ENCODE data around the gene HINT3.
A peak's percentile ranks its signal among the peaks of the same experiment; 100 is the strongest.
"Not testable (repeated sequence)": the region's sequence is repeated elsewhere in the genome, so short reads cannot be mapped to it uniquely, and the experiment has no call there.

Gene HINT3

DNA sequence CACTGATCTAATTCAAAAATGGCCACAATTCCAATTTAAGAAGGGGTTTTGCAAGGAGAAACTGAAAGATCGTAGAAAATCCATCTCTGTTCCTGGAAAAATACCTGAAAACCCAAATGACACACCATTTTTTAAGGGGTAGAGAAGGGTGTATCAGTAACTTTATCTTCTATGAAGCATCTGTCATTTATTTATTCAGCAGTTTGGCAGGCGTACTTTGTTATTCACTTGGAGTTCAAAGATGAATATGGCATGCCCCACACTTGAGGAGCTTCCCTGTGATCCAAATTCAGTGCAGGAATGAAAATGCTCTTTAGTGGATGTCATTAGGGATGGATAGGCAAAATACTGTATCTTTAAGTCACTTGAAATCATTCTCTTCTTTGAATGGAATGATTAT, 7.2 kb downstream of the HINT3 start:
- DNase-seq: no peak

DNA sequence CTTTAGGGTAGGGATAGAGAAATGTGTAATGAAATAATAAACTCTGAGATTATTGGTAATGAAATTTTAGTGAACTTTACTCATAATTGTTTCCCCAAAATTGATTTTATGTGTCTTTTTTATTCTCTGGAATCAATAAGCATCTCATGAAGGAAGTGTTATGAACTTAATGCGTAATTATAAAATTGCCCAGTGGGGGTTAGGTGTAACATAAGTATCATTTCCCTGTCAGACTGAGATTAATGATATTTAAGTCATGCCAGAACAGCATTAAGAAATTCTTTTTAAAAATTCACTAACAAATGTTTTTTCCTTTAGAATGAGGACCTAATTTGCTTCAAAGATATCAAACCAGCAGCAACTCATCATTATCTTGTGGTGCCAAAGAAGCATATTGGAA, 10.0 kb downstream of the HINT3 start:
- DNase-seq: no peak

DNA sequence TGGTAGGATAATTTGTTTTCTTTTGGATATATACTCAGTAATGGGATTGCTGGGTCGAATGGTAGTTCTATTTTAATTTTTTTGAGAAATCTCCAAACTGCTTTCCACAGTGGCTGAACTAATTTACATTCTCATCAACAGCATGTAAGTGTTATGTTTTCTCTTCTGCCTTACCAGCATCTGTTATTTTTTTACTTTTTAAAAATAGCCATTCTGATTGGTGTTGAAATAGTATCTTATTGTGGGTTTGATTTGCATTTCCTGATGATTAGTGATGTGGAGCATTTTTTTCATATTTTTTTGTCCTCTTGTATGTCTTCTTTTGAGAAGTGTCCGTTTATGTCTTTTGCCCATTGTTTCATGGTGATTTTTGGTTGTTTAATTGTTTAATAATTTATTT, 11.9 kb downstream of the HINT3 start:
- DNase-seq: no peak

DNA sequence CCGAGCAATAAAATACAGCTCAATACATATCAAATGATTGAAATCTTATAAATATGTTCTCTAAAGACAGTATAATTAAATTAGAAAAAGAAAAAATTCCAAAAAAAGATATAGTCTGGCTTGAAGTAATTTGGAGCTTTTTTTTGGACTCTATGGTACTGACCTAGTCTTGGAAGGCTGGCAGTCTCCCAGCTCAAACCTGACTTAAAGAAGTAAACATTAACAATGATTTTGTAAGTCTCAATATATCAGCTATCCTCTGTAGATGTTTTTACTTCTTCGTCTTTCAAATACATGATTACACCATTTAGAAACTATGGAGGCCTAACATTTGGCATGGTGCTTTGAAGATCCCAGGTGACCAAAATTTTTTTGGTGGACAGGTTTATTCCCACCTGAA, 14.2 kb downstream of the HINT3 start:
- DNase-seq: no peak

DNA sequence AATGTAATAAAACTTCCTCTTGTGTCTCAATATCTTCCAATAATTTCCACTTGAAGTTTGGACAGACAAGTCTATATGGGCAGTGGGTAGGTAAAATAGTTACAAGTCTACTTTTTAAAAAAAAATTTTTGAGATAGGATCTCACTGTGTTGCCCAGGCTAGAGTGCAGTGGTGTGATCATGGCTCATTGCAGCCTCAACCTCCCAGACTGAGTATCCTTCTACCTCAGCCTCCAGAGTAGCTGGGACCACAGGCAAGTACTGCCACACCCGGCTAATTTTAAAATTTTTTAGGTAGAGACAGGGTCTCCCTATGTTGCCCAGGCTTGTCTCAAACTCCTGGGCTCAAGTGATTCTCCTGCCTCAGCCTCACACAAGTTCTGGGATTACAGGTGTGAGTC, 15.9 kb downstream of the HINT3 start:
- DNase-seq: not testable (repeated sequence)

DNA sequence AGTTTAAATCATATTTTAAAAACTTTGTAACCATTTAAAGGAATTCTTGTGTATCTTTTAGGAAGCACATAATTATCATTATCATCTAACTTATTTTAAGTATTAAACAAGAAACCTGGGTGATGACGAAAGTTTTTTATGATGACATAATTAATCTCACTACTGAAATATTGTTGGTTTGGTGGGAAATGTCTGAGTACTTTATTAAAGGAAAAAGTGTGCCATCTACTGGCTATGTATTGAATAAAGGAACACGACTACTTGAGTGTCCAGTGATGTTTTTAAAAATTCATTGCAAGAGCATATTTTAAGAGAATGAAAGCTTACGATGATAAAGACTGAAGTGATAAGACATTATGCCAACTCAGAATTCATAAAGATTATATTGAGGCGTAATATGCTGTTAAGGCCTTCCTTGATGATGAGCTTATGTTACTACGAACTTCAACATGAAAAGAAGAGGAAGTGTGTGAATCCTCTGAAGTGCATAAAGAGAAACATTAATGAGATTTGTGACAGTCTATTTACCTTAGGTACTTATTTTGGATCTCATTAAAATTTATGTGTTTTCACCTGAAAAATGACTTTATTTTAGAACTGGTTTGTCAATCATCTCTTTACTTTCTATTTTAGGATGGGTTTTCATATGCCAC, 17.8 kb downstream of the HINT3 start:
- no peak for DNase-seq

DNA sequence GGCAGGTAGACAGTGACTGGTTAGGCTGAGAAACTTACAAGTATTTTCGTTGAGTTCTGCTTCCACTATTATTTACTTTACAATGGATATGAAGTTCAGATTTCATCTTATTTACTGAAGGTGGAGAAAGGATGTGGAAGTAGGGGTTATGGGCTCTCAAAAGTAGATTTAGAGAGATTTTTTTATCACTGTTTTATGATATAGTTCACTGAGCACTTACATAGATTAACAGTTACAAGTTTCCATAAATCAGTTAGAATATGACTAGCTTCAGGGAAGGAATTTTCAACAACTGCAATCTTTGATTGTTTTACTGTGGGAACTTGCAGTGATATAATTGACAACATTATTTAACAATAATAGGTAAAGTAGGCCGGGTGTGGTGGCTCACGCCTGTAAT, 22.5 kb downstream of the HINT3 start:
- no peak for DNase-seq

DNA sequence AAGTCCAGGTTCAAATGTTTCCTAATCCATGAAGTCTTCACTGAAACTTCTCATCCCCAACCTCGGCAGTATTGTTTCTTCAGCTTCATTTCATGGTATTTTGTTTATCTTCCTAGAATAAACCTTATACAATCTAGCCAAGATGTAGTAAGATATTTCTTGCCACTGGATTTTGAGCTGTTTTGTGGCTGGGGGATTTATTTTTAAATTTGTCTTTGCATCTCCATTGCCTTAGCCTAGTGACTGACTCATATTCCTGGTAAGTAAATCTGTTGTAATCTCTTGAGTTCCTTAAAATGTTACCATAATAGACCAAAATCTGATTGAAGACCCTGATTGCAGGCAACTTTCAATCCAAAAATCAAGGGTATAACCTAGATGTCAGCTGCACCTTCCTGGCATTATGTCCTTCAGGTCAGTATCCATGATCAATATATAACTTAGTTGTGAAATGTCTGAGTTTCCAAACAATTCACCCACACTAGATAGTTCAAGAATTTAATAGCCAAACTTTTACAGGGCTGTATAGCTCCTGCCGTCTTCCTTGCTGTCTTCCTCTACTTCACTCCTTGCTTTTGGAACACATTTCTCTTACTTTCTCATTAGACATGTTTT, 25.1 kb downstream of the HINT3 start:
- DNase-seq: no peak

DNA sequence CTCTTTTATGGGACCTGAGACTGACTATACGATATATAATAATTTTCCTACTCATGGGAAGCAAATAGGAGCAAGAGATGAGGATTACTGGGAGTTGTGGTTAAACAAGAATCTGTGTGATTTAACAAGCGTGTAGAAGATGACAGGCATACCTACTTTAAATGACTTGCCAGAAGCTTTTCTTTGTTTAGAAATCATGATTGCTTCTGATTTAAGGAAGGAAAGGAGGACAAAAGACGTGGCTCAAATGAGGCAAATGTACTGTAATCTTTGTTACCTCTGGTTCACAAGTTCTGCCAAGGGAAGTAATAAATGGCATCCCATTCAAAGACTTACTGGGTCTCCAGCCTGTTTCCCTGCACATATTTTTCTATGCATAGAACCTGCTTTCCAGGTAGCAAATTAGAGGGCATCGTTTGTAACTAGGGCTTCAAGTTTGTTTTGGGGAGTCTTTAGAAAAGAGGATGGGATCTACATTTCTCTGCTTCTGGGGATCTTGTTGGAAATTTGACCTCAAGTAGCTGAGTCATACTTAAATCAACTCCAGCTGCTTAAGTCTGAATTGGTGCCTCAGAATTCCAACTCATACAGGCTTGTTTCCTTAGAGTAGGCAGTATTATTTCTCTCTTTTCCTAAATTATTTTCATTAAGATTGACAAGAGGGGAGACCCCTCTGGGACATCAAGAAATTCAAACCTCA, 26.8 kb downstream of the HINT3 start:
- no peak for DNase-seq

DNA sequence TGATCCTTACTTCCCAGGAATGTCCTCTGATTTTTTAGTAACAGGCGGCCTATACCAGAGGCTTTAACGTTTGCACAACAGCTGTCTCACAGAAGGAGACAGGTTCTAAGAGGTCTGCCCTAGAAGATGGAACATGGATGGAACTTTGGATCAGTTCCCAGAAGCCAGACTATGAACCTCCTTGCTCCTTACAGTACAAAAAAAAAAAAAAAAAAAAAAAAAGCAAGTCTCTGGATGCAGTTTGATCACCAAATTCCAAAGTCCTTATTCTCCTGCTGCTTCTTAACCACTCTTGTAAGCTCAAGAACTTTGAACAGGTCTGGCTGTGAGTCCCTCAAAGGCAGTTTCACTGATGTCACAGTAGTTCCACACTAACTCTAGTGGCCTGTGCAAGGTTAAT, 27.7 kb downstream of the HINT3 start:
- DNase-seq: no peak

DNA sequence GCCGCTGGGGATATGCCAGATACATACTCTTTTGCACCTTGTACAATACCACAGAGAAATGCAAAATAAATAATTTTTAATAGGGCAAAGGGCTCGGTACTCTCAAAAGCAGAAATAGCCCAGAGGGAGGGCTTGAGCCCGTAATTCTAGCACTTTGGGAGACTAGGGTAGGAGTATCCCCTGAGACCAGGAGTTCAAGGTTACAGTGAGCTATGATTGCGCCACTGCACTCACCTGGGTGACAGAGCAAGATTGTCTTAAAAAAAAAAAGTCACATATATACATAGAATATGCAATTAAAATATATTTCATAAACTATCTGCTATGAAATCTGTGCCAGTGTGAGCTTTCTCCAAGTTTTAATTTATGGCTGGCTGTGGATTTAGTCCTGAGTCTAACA, 29.0 kb downstream of the HINT3 start:
- DNase-seq: no peak

DNA sequence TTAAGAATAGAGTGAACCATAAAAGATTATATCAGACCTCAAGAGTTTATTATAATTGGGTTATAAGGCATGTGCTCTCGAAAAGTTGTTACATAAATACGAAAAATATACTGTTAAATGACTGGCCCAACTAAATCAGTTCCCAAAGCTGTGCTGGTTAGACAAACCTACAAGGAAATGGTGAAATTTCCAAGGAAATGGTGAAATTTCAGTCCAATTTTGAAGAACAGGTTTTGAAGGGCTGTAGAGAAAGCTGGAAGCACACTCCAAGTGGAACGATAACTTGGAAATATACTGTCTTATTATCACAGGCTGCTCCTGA, 29.4 kb downstream of the HINT3 start:
- no peak for DNase-seq

DNA sequence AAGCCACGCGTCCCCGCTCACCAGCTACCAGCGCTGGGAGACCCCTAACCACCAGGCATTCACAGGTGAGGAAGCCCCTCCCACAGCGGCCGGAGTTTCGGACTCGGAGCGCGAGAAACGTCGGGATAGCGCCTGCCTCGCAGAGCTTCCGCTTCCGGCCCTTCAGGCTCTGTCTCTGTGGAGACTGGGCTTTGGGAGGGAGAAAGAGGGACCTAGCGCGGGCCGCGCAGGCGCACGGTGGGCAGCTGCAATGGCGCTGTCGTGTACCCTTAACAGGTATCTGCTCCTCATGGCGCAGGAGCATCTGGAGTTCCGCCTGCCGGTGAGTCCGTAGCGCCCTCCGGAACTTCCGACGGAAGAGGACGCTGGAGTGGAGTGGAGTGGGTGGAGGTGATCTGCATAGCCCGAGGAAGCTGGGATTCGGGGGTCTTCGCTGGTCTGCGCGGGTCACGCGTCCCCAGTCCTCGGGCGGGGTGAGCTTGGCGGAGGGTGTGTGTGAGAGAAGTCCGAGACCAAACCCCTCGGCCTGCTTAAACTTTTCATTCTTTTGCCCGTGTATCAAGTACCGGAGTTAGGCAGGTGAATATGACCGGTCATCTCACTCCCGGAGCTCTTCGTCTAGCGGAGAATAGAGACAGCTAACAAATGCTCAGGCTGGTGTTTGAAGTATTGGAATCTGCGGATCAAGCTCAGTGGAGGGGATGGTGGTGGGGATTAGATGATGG, 29.9 kb downstream of the HINT3 start, which contains the start of gene TRMT11:
TSS of gene TRMT11 (plus strand) at position 240 of the 725 bp plus-strand sequence. CDS start at position 251, 11 bp downstream.
- peak; percentile 84 for DNase-seq

DNA sequence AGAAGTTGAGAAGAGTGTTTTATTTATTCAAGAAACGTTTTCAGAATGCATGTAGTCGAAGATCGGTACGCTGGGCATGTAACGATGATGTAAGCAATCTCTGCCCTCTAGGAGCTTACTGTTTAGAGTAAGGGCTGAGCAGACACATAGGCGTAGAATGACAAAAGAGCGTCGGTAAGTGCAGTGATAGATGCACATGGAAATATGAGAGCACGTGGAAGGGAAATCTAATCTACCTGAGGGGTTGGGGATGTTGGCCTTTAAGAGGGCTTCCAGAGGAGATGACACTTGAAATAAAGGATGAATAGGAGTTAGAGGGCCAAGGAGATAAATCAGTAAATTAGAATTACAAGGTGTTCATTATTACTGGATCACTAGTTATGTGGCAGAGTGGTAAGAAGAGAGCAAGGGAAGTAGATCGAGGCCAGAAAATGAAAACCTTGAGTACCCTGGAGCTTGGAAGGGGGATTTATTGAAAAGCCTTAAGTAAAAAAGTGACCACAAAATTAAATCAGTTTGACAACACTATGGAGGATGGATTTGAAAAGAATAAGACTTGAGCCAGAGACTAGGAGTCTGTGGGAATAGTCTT, 30.6 kb downstream of the HINT3 start:
- no peak for DNase-seq

DNA sequence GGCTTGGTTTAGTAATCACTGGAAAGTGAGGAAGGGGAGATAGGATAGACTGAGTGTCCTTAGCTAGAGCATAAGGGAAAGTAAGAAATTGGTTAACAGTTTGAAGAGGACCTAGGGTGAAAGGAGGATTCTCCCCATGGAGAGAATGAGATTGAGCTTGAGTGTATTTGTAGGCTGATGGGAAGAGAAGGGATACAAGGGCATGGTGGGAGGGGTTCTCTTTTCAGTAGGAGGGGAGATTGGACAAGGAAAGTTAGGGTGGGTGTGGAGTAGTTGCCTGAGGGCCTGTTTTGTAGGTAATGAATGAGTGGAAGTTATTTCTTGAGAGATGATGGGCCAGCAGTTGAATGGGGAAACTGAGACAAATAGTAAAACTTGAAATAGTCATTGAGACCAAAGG, 31.7 kb downstream of the HINT3 start:
- no peak for DNase-seq

DNA sequence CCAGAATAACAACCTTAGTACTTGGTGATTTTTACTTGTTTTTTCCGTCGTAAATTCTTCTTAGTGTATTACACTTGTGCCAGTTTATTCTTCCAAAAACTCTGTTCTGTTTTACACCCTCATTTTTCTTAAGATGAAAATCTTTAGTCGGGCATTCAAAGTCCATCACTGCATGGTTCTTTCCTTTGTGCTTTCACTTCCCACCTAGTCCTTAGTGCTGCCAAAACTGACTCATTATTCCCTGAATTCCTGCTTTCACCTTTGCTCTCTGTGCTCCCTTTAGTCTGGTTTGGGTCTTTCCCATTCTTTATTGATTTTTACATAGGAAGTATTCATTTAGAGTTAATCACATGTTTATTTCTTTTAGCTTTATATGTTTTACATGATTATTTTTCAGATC, 33.1 kb downstream of the HINT3 start:
- no peak for DNase-seq

DNA sequence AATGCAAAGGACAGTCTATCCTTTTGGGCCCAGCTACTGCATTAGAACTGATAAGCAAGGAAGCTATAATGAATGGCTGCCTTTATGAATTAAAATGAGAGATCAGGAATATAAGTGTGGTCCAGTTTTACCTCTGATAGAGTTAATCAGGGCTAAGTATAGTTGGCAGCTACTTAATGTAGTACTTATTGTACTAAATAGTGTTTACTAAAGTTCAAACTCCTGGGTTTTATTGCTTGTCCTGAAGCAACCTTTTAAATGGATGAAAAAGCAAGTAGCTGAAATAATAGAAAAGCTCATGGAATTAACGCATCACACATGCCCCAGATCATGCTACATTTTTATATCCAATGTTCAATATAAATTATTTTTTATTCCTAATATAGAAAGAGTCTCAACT, 35.1 kb downstream of the HINT3 start:
- DNase-seq: no peak

DNA sequence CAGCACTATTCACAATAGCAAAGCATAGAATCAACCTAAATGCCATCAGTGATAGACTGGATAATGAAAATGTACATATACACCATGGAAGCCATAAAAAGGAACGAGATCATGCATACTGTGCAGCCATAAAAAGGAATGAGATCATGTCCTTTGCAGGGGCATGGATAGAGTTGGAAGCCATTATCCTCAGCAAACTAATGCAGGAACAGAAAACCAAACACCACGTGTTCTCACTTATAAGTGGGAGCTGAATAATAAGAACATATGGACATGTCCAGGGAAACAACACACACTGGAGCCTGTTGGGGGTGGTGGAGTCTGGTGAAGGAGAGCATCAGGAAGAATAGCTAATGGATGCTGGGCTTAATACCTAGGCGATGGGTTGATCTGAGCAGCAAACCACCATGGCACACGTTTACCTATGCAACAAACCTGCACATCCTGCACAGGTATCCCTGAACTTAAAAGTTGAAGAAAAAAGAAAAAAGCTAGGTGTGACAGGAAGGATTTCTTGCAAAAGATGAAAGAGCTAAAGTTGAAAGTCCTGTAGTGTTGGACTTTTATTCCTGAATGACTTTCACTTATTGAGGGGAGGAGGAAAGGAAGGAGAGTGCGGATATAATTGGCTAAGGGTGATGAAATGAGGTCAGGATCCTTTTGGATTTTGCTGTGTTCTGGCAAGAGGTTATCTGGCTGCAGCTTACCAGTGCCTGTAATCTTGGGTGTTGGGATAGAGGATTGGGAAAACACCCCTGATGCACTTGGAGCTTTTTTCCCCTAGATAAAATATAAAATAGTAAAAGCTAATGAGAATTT, 38.3 kb downstream of the HINT3 start:
- no peak for DNase-seq

DNA sequence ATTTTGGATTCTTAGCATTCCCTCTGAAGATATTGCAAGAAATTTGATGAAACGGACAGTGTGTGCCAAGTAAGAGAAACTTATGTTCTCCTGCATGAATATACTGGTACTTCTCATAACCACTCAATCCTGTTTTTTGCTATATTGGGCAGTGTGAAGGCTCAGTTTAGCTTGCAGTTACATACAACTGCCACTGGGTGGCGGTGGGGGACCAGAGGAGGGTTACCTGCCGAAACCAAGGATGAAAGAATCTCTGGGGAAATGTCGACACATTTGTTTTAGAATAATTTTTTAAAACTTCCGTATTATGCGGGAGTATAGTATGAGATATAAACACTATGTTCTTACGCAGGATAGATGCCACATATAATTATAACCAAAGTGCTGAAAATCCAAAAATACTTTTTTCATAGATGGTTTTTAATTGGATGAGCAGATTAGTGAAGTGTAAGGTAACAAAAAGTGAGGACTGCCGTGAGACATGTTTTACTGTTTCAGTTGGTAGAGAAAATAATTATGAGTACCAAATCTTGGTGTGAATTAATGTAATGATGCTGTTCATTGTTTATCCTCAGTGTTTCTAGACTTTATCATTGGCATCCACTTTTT, 39.5 kb downstream of the HINT3 start:
- DNase-seq: peak; percentile 68

DNA sequence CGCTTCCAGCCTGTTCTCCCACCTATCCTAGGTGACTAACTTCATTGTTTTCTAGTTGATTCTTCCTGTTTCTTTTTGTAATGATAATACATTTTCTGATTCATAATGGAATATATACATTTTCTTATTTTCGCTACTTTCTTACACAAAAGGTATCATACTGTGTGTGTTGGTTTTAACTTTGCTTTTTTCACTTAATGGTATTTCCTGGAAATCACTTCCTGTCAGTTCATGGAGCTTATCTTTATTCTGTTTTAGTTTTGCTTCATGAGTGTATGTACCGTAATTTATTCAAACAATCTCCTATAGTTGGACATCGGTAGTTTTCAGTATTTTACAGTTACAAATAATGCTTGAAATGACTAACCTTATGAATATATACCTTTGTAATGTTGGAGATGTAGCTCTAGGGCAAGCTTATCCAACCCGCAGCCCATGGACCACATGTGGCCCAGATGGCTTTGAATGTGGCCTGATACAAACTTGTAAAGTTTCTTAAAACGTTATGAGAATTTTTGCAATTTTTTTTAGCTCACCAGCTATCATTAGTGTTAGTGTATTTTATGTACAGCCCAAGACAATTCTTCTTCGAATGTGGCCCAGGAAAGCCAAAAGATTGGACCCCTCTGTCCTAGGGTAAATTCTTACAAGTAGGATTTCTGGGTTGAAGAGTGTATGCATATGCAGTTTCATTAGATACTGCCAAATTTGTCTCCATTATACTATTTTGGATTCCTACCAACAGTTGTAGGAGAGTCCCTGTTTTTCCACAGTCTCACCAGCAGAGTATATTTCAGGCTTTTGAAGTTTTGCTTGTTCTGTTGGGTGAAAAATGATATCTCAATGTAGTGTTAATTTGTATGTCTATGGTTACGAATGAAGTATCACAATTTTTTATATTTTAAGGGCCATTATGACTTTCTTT, 46.4 kb downstream of the HINT3 start:
- no peak for DNase-seq

DNA sequence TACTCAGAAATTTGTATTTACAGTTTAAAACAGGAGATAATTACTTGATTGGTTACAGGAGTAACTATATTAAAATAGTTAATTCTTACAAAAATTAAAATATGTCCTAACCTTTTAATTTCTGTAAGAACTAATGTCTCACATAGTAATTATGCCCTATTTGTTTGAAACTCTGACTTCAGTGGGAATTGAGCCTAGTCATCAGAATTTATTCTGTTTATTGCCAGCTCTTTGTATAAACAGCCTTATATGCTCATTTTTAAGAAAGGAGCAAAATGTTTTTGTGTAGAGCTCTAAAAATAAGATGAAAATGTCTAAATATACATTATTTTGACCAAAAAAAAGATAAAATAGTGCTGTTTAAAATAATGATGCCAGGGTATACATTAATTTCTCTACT, 51.2 kb downstream of the HINT3 start:
- no peak for DNase-seq

Measured in activated naive CD4-positive, alpha-beta T cell treated with anti-CD3 and anti-CD28 coated beads, Interleukin-2, amount 50 U/mL, for 16 hours (primary cell).